Left colon (tissue), 2 donors: ENCODE measurements around the gene RNASEH2A. TPM values are rescaled to one million over a fixed set of nuclear protein-coding genes. Genes with fewer than 3 reads are reported as not detected.
A peak's percentile ranks its signal among the peaks of the same experiment; 100 is the strongest.
"Not testable (repeated sequence)": the region's sequence is repeated elsewhere in the genome, so short reads cannot be mapped to it uniquely, and the experiment has no call there.

Source experiments
- ATAC-seq: fragments of 200-7000 bp; cut with Tn5 transposase; one replicate; pipeline ENCODE4 v1.9.1; 2020; ENCODE audit warnings: mild to moderate bottlenecking, moderate library complexity
- DNase-seq, 2 donors: peaks; one replicate each; pipeline ENCODE4 v3.0.0-alpha.2; 2020
- intact Hi-C, 2 donors: fragments of 100-400 bp; cut with DNase I in 1 of 2; cut with micrococcal nuclease in 1 of 2; formaldehyde crosslinking; loops; one replicate each; pipeline versions ENCODE4 v1.11.2 to v1.14.0; 2022; cut with DNase I, micrococcal nuclease
- total RNA-seq, 2 donors: library from RNA; stranded (reverse); fragmentation: NEBNext Ultra II Directional; extraction: Animal tissue kit (Norgen Biotek cat#: 25700); gene quantifications; one replicate each; pipeline ENCODE4 v1.2.1, GENCODE V29; 2021
- donor health status: DM: no; HTN: no; CAD: no.
- donor health status: DM: yes; HTN: yes; CAD: no.

RNASEH2A gene
- total RNA-seq, 2 donors from 2014 or later = 5.7 to 10.9 TPM

- DNase-seq (peak; percentile 13 to 50), ATAC-seq (peak; percentile 37)
- intact Hi-C loops = loop anchor here in 1 of 2 donors (5.0 kb wide), 1 partner anchor 40 kb away; no protein-coding TSS in a partner anchor
These were observed 3.9 kb upstream of the RNASEH2A start for GRCh38 chr19:12802267-12803106.

GRCh38 chr19:12804051-12804450 is 2.3 kb upstream of the RNASEH2A start:
- peak in 1 of 2 donors; percentile 10 for DNase-seq
- no peak for ATAC-seq
- intact Hi-C loops = loop anchor here in 1 of 2 donors (5.0 kb wide), 1 partner anchor 42 kb away; no protein-coding TSS in a partner anchor

GRCh38 chr19:12815088-12815487 is 8.7 kb downstream of the RNASEH2A start:
- ATAC-seq = no peak
- no peak for DNase-seq
- intact Hi-C loops = no loop called here

DNA sequence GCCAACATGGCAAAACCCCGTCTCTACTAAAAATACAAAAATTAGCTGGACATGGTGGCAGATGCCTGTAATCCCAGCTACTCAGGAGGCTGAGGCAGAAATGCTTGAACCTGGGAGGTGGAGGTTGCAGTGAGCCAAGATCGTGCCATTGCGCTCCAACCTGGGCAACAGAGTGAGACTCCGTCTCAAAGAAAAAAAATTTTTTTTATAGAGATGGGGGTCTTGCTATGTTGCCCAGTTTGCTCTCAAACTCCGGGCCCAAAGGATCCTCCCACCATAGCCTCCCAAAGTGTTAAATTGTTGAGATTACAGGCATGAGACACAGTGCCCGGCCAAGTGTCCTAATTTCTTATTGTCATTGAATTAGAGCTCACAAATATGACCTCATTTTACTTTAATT is 10.8 kb downstream of the RNASEH2A start:
- DNase-seq, intact Hi-C loops, ATAC-seq: not testable (repeated sequence)

DNA sequence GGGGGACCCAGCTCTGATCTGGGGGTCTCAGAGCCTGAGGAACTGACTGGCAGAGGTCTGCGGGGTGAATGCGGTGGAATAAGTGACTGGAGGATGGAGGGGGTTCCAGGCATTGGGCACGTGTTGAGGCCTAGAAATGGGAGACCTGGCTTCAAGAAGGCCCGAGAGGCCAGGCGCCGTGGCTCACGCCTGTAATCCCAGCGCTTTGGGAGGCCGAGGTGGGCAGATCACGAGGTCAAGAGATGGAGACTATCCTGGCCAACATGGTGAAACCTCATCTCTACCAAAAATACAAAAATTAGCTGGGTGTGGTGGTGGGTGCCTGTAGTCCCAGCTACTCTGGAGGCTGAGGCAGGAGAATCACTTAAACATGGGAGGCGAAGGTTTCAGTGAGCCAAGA is 11.4 kb downstream of the RNASEH2A start:
- ATAC-seq, intact Hi-C loops, DNase-seq: not testable (repeated sequence)

- intact Hi-C loops = no loop called here
- ATAC-seq = no peak
- no peak for DNase-seq
These were observed 15.4 kb downstream of the RNASEH2A start for GRCh38 chr19:12821761-12822160.

DNA sequence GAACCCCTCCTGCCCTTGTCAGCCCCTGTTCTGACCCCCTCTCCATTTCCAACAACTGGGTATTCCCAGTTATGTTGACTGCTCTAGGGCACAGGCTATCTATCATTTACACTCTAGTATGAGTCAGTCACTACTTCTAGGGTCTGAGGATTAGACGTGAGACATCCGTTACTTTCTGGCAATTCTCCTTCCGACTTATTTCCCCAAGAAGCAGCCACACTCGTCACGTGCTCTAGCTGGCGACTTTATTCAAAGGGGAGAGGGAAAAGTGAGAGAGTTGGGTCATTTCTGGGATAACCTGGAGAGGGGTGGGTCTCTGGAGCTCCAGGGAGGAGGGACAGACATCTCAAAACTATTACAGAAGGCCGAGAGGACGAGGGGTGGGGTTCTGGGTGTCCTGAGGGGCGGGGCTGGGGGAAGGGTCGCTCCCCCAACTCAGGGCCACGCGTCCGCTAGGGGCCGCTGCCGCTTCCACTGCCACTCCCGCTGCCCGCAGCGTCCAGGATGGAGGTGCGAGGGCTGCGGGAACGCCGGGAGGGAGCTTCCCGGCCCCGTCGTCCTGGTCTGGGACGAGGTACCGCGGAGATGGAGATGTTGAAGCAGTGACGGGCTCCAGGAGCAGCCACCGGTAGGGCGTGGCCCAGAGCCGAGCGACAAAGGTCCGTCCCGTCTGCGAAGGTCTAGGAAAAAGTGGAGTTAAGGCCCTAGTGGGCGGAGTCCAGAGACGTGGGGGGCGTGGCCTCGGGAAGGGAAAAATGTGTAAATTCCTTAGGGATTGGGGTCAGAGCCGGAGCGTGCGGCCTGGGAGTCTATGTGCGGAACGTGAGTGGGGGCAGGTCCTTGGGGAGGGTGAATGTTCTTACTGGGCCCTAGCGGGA is 19.1 kb downstream of the RNASEH2A start:
- intact Hi-C loops = no loop called here
- DNase-seq (peak in 1 of 2 donors; percentile 40), ATAC-seq (peak; percentile 49)

DNA sequence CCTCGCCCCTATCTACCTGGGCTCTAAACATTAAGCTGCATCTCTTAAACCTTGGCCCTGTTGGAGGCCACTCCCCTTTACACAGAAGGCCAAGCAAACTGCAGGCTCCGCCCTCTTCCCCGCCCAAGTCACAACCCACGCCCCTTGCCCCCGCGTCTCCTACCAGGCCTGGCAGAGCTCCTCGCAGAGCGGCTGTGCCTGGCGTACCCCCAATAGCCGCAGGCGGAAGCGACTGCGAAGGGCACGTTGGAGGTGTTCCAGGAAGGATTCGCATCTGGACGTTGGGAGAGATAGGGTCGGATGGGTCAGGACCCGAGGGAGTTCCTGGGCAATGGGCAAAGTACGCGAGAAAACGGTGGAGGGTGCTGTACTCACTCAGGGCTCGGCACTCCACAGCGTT is 22.1 kb downstream of the RNASEH2A start:
- intact Hi-C loops = no loop called here

GRCh38 chr19:12833418-12833737 is 27.0 kb downstream of the RNASEH2A start:
- DNase-seq = no peak
- ATAC-seq = no peak
- intact Hi-C loops = no loop called here

More for the DNA sequence above, 22.1 kb downstream of the RNASEH2A start:
- ATAC-seq (peak; percentile 84), DNase-seq (peak; percentile 54 to 73)

DNA sequence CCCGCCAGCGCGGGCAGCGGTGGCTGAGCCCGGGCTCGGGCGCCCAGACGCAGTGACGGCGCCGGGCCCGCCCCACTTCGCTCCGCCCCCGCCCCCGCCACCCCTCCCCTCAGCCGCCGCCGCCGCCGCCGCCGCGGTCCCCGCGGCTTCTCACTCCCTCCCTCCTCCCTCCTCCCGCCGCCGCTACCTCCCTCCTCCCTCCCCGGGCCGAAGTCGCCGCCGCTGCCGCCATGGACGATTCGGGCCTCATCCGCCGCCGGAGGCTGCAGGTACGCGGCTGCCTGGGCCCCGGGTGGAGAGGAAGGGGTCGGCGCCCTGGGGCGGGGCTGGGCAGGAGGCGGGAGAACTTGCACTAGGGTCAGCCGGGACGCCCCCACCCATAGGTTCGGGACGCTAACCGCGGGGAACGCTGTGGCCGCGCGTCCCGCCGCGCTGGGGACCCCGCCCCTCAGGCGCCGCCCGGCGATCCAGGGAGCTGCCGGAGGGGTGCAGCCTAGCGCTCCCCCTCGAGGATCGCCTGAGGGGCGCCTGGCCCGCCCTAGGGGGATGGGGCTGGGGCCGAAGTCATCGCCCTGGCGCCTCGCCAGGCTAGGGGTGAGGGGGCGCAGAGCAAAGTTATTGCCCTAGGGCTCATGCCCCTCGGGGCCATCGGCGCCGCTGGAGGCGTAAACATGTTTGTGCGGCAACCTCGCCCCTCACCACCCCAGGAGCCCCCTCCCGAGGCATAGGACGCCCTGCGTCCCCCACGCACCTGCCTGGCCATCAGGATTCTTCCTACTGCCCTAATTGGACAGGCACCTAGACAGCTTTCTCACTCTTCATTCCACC is 27.6 kb downstream of the RNASEH2A start:
- intact Hi-C loops = no loop called here
- ATAC-seq (peak; percentile 38), DNase-seq (peak in 1 of 2 donors; percentile 24)

DNA sequence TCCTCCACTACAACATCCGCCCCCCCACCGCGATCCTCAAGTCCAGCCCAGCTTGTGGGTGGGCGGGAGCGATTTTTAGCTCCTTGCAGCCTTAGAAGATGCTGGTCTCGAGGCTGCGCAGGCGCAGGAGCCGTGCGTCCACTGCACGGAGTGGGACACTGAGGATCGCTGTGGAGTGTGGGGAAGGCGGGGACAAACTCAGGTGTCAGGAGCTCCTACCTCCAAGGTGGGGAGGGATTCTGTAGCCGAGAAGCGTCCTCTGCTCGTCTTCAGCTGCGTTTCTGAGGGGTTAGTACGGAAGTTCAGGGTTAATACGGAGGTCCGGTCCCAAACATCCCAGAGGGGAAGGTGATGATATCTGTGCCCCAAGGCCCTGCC is 28.2 kb downstream of the RNASEH2A start, which contains the start of gene RTBDN:
RTBDN (minus strand) TSS at position 14 of the 378 bp plus-strand sequence. CDS start 4,600 bp downstream, outside the sequence.
- no peak for ATAC-seq
- intact Hi-C loops = no loop called here
- no peak for DNase-seq

GRCh38 chr19:12834976-12835757 is 28.8 kb downstream of the RNASEH2A start:
- DNase-seq = peak in 1 of 2 donors; percentile 47
- peak; percentile 36 for ATAC-seq
- intact Hi-C loops = no loop called here

- intact Hi-C loops = no loop called here
- no peak for DNase-seq
- ATAC-seq = no peak
These were observed 30.1 kb downstream of the RNASEH2A start for GRCh38 chr19:12836529-12836863.

DNA sequence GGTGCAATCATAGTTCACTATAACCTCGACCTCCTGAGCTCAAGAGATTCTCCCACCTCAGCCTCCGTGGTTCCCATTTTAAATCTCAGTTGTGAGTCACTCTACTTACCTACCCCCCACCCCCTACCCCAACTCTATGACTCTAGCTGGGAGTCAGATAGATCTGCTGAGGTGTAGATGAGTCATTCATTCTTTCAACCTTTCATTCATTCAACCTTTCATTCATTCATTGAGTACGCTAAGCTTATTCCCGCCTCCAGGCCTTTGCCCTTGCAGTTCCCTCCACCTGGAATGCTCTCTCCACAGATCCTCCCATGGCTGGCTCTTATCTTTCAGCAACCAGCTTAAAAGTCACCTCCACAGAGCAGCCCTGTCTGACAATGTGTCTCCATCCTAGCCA is 30.8 kb downstream of the RNASEH2A start:
- ATAC-seq (no peak), DNase-seq (no peak)
- intact Hi-C loops = no loop called here

DNA sequence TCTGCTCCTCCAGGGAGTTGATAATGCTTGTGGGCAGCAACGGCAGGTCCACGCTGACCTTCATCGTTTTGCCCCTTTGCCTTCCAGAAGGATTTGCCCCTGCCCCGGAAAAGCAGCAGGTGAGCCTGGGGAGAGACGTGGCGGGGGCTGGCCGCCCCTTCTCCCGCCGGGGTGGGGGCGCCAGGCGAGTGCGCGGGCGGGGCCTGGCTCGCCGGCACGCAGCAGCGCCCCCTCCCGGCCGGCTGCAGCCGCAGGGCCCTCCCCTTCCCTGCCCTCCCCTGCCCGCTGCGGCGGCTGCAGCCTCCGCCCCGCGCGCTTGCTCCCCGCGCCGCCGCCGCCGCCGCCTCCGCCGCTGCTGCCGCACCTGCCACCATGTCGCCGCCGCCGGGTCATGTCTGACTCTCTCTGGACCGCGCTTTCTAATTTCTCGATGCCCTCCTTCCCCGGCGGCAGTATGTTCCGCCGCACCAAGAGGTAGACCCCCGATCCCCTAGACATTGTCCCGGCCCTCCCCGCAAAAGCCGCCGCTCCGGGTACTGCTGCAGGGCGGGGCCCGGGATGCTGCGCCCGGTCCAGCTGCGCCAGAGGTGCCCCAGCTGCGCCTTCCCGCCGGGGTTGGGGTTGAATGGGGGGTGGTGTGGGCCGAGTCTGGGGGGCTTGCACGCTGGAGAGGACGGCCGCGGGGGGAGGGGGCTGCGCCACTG is 31.9 kb downstream of the RNASEH2A start, which contains the start of gene MAST1:
MAST1 (plus strand) TSS at position 334 of the 704 bp plus-strand sequence; CDS start at position 392, 58 bp downstream.
- intact Hi-C loops = no loop called here
- ATAC-seq = peak; percentile 67
- DNase-seq = peak in 1 of 2 donors; percentile 60

- ATAC-seq (no peak), DNase-seq (no peak)
- intact Hi-C loops = no loop called here
These were observed 32.7 kb downstream of the RNASEH2A start for GRCh38 chr19:12838886-12839756.
